HG03280 (cell line): ENCODE data around the gene INPP5D.
"Not testable (repeated sequence)": the region's sequence is repeated elsewhere in the genome, so short reads cannot be mapped to it uniquely, and the experiment has no call there.

Experiments used
- ATAC-seq: cut with Tn5 transposase; IDR thresholded peaks from one replicate; pipeline ENCODE4 v1.9.1; 2021; ENCODE audit warnings: mild to moderate bottlenecking, moderate library complexity; ENCODE audit not compliant: unreplicated experiment

Gene INPP5D

DNA sequence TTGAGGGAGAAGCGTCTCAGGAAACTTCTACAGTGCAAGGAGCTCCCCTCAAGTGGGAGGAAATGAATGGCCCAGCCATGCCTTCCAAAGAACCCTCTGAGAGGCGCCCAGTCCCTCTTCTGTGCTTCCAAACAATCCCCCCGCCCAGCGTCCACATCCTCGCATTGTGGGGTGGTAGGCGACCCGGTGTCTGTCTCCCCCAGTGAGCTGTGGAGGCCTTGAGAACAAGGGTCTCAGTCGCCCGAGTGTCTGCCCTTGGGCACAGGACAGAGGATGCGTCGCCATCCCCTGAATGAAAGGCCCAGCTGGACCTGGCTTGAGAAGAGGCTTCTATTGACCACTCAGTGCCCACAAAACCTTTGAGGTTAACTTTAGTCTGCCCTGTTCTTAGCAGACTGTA is 29.7 kb downstream of the INPP5D start:
- ATAC-seq, result no peak

DNA sequence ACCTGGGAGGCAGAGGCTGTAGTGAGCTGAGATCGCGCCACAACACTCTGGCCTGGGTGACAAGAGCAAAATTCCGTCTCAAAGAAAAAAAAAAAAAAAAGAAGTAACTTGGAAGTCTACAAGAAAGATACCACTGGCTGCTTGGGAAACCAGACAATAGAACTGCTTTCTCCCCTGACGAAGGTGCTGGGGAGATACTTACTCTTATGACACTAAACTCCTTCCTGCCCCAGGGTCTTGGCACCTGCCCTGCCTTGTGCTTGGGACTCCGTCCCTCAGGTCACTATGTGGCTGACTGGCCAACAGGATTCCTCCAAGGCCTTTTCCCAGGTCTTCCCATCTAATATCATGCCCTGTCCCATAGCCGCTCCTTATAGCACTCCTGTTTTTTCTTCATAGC is 30.7 kb downstream of the INPP5D start:
- no peak for ATAC-seq

DNA sequence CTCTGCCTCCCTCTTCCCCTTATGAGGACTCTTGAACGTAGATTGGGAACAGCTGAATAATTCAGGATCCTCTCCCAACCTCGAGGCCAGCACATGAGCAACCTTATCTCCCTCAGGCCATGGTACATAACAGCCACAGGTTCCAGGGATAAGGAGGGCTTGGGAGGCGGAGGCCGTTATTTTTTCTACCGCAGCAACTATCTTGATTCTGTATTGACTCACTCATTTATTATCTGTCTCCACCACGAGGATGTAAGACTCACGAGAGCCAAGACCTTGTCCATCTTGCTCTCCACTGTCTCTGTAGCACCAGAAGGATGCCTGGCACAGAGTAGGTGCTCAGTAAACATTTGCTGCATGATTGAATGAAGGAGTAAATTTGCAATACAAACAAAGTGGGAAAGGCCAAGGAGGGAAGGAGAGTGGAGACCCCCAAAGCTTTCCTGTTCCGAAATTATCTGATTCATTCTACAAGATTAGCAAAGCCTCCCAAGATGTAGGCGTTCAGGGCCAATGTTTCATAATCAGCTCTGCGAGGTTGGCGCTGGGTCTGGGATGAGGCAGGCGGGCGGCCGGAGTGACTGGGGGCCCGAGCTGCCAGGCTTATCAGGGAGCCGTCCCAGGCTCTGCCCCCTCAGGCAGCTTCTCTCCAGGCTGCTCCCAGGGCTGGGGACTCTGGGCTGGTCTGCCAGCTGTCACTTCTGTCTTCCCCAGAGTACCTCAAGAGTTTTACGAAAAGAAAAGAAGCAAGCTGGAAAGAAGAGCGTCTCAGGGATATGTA is 31.6 kb downstream of the INPP5D start:
- ATAC-seq, result no peak

DNA sequence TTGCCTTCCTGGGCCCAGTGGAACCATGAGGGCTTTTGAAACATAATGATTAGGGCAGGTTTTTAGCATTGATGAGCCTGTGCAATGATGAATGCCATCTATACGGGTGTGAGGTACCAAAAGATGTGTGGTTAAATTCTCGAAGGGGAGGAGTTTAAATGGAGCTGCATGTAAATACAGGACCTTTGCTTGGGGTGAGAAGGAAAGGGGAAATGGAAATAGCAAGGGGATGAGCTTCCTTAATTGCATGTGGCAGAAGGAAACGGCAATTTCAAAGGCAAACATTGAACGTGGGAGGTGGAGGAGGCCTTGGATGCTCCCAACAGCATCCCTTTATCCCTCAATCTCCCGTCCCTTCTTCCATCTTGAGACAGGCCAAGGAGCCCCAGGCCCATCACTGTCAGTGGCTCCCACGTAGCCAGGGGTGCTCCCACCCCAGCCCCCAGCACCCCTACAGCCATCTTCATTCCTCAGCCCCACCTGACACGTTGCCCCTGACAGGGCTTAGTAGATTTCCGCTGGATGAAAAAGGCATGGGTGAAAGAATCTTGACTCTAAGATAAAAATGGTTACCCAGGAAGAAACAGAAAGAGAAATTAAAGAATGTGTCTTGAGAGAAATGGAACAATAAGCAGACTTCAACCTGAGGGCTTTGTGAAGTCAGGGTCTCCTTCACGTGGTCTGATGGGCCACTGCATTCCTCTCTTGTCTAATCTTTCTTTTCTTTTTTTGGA is 32.5 kb downstream of the INPP5D start:
- no peak for ATAC-seq

DNA sequence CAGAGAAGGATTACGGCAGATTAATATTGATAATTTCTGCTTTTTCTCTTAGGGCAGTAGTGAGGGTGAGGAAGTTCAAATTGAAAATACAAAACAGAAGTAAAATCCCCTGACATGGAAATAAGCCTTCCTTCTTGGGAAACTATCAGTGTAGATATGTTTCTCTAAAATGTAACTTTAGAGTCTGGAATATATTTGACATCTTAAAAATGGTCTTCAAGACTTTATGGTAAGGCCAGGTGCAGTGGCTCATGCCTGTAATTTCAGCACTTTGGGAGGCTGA is 33.0 kb downstream of the INPP5D start:
- ATAC-seq, result no peak

DNA sequence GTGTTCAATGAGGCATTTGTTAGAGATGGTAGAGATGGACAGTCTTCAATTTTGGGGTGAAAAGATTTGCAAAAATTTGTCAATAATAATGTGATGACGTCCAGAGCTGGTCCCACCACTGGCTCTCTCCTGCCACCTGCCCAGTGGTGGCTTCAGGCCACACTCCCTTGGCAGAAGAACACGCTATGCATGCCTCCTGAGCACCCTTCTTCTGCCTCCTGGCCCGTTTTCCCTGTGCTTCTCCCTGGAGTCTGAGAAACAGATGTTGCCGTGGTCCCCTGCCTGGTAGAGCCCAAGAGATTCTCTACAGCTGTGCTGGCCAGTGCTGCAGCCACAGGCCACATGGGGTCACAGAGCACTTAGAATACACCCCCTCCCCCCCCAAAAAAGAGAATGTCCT is 33.6 kb downstream of the INPP5D start:
- no peak for ATAC-seq

DNA sequence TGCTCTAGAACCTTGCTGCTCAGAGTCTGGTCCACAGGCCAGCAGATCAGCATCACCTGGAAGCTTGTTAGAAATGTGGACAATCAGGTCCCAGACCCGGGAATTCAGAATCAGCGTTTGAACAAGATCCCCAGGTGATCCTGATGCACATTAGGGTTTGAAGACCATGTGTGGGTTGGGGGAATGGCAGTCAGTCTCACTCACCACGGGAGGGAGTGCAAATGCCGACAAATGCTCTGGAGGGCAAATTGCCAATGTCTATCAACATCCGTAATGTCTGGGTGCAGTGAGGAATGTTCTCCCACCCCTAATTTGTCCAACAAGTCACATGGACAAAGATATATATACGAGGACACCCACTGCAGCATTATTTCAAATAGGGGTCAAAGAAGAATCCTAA is 34.5 kb downstream of the INPP5D start:
- no peak for ATAC-seq

DNA sequence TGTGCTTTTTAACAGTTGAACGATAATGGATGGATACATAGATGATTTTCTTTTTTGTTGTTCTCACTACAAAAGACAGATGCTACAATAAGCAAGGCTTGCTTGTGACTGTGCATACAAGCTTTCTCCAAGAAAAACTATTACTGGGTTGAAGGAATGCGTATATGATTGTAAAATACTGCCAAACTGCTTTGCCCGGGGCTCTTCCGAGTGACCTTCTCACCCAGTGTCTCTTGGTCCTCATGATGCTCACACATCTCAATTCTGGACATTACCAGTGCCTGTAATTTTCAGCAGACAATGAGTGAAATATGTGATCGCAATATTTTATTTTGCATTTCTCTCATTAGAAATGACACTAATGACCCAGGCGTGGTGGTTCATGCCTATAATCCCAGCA is 35.9 kb downstream of the INPP5D start:
- no peak for ATAC-seq

DNA sequence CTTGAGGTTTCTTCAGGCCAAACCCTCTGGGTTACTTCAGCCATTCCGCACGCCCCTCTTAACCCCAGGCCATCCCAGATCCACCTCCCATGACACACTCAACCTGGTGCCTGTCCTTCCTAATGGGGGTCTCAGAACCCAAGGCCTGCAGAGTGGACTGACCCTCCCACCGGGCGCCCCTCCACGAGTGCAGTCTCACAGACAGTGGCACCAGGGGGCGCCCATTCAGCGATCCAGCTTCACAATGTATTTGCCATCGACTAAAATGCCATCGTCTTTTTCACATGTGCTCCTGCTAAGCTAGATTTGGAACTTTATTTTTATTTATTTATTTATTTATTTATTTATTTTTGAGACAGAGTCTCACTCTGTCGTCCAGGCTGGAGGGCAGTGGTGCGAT is 38.5 kb downstream of the INPP5D start:
- ATAC-seq, result no peak

DNA sequence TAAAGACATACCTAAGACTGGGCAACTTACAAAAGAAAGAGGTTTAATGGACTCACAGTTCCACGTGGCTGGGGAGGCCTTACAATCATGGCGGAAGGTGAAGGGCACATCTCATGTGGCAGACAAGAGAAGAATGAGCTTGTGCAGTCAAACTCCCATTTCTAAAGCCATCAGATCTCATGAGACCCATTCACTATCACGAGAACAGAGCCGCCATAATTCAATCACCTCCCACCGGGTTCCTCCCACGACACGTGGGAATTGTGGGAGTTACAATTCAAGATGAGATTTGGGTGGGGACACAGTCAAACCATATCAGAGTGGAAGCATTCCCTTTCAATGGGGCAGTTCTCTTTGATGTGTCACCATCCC is 39.7 kb downstream of the INPP5D start:
- ATAC-seq, result not testable (repeated sequence)

DNA sequence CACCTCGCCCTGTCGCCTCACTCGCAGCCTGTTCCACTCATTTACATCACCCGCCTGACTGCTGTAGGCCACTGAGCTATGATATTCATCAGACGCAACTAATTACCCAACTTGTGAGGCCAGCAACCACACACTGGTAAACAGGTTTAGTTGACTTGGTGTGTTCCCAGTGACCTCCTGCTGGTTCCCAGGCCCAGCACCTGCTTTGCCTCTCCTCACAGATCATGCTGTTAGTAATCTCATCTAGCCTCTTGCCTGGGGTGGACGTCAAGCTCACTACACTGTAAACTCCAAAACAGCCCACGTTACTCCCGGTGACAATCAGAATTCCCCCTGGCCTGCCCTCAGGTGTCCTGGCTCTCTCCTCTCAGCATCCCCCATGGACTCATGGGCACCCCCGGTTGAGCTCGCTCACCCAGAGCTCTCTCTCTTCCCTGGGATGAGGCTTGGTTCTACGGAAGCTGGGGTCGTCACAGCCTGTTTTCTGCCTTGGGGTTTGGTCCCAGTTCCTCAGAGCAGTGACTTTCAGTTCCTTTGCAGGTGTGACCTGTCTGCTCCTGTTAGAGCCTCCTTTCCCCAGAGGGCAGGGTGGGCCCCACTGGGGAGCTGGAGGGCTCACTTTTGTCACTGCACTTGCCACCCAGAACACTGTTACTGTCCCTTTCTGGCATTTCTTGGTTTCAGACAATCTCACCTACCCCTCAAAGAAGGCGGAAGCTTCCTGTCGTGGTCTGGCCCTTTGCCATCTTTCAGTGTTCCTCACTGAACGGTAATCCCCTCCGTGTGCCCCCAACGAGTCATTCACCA is 40.3 kb downstream of the INPP5D start:
- peak; percentile 68 for ATAC-seq

DNA sequence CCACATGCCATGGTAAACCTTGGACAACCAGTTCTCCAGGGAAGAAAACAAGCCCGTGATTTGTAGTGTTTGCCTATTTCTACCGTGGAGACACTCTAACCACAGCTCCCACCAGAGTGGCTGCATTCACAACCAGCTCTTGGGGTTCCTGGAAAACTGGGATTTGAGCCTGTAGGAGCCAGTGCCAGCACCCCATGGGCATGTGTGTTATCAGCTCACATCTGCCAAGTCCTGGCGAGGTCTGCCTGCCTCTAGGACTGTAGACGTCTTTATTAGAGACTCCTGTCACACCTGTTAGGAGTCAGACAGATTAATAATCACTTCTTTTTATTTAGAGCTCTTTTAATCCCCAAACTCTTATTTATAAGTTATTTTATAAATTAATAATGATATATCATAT is 41.0 kb downstream of the INPP5D start:
- ATAC-seq, result no peak

DNA sequence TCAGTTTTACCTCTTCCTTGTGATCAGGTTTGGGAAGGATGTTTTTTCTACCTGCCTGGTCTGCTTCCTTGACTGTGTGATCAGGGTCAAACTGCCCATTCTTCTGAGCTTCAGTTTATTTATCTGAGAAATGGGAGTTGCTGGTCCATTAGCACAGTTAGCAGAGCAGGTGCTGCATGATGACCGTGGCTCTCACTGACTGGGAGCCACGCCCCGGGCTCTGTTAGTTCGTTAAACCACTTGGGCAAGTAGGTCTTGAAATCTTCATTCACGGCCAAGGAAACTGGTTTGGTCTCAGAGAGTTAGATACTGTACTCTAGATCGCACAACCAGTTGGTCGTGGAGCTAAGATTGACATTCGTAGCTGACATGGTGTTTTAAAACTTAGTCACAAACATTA is 41.7 kb downstream of the INPP5D start:
- ATAC-seq, result no peak

DNA sequence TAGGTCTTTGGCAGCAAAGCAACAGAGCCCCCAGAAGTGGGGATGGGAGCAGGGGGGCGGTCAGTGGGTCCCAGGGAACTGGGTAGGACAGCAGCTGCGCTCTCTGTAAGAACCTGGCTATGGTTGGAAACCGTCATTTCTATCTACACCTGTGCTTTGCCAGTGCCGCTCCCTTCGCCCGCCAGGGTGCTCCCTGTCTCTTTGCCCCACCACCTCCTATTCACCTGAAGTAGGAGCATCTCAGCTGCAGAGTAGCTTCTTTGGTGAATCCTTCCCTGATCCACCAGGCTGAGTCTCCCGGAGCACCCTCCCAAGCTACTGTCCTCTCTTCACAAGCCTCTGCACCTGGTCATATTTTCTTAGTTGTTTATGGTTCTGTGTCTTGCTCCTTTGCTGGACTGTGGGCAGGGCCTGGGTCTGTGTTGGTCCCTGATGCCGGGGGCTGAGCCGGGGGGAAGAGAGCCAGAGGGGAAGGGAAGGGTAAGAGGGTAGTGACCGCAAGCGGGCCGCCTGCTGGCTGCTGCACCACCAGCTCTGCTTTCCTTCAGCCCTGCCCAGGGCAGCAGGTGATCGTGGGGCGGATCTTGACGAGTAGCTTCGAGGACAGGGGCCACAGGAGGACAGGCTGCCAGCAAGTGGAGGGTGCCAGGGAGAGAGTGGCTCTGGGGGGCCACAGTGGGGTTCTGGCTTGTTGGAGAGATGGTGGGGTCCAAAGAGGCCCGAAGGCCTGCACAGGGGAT is 45.2 kb downstream of the INPP5D start:
- no peak for ATAC-seq

DNA sequence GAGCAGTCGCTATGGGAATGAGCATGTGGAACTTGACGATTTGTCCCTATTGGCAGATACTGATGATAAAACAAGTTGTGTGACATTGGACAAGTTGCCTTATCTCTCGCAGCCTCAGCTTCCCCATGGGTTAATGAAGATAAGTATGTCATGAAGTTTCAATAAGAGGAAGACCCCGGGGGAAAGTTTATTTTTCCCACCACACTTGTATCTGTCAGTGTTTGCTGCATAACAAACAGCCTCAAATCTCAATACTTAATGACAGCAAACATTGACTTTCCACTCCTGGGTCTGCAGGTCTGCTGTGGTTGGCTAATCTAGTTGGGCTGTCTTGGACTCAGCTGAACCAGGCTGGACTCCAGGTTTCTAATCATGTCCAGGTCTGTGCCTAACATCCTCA is 45.8 kb downstream of the INPP5D start:
- no peak for ATAC-seq

DNA sequence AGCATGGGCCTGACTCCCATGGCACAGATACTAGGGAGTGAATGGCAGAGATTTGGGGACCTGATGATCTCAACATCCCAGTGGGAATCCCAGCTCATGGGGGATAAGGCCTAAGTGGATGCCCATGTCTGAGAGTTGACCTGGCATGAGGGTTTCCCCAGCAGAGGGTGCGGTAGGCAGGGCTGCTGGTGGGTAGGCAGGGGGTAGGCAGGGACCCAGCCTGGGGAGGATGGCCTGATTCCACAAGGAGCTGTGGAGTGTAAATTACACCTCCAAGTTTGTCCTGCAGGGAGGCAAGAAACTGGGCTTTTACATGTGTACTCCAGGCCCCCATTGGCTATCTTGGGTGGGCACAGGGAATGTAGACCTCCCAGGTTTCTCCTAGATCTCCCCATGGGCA is 46.9 kb downstream of the INPP5D start:
- ATAC-seq, result no peak

DNA sequence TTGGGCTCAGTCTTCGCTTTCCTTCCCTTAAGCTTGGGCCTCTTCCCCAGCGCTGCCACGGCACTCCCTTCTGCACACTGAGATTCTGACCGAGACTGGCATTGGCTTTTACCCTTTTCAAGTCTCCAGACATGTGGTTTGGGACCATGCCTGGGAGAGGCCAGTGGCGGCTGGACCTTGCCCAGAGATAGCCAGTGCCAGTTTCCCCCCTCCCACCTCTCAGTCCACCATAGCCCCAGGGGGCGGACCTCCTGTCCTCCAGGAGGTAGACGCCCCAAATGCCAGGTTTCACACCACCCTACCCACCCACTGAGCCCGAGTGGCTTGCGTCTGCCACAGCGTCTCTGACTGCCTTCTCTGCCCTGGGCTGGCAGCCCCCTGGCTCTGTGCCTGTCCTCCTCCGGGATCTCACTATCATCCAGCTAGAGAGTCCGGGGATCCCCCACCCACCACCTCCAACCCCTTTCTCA is 47.7 kb downstream of the INPP5D start:
- ATAC-seq, result no peak

DNA sequence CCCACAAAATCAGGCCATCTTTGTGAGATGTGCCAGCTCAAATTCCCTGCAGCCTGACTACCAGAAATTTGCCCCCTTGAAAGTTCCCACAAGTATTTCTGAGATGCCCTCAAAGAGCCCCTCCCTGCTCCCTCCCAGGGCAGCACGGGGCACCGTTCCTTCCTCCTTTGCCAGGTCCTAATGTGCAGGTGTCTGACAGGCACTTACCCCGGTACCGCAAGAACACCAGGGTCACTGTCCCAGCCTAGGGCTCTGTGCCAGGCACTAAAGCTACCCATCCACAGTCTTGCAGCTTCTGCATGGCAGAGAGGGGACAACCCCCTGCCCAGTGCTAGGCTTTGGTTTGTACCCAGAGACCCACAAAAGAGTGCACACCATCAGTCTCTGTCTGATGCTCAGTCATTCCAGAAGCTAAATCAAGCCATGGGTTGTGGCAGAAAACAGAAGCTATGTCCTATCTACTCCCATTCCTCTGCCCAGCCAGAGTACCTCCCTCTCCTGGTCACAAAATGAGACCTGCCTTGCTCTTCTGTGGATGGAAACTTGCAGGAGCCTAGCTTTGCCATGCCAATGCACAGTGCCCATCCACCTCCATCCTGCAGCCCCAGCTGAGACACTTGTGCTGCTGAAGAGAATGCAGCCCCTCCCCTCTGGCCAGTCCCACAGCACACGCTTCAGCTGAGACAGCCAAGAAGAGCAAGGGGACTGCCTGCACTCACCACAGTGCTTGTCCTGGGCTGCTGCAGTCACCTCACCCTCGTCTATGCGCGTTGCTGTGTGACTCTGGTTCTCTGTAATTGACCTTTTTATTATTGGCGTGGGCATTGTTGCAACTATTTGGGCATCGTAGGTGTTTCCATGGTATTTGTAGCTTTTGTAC is 48.7 kb downstream of the INPP5D start:
- no peak for ATAC-seq

DNA sequence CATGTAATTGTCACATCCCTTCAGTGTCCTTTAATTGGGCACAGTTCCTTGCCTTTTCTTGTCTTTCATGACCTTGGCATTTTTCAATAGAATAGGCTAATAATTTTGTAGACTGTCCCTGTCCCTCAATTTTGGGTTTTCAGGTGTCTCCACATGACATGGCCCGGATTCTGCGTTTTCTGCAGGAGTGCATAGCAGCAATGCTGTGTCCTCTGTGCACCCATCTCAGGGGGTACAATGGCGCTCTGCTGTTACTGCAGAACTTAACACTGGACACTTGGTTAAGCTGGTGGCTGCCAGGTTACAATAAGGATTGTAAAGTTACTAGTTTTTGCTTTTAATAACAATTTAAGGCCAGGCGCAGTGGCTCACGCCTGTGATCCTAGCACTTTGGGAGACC is 51.3 kb downstream of the INPP5D start:
- ATAC-seq, result no peak

DNA sequence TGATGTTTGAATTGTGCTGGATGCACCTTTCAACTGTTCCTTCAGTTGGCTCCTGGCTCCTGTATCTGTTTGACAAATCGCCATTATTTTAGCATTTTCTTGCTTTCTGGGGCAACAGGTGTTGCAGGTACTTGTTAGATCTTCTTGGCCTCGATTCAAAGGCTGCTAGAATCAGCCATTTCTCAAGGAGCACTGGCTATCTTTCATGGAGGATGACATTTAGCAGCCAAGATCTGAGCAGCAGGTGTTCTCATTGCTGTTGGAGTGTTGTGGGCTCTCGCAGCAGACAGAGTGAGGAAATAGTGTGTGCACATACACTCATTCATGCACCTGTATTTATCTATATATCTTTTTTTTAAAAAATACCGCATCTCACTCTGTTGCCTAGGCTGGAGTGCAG is 52.2 kb downstream of the INPP5D start:
- no peak for ATAC-seq
